Stimulated activated CD4-positive, alpha-beta T cell treated with anti-CD3 and anti-CD28 coated beads, Interleukin-4, amount 100 ng/mL, for 4 hours (primary cell): ENCODE measurements around the gene CAMK1D.
"Not testable (repeated sequence)": the region's sequence is repeated elsewhere in the genome, so short reads cannot be mapped to it uniquely, and the experiment has no call there.

Experiments
- DNase-seq, 2 experiments: peaks; one replicate each; pipeline ENCODE4 v3.0.0-alpha.2; 2020

Gene CAMK1D

DNA sequence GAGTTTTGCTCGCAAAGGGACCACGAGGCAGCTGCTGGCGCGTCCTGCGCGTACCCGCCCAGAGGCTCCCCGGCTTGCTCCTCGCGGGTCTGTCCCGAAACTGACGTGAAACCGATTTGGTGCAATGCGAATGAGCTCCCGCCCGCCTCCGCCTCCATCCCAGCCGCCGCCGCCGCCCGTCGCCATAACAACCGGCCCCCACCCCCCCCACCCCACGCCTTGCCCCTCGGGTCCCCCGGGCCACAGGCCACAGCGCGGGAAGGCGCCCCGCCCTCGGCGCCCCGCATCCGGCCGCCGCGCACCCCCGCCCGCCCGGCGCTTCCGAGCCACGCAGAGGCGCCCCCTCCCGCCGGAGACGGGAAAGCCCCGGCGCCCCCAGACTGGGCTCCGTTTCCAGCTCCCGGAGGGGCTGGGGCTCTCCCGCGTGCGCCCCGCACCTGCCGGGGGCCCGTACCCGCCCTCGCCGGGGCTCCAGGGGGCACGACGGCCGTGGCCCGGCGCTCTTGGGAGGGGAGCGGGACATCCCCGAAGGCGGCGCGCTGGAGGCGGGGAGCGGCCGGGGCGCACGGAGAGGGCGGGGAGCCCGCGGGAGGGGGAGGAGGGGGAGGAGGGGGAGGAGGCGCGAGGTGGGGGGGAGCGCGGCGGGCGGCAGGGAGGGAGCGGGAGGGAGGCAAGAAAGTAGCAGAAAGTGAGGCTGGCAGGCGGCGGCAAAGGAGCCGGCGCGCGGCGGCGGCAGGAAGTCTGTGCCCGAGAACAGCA lies at the start of gene CAMK1D:
TSS of gene CAMK1D (plus strand) at position 678 of the 759 bp plus-strand sequence.
- peak; percentile 82 to 88 for DNase-seq

DNA sequence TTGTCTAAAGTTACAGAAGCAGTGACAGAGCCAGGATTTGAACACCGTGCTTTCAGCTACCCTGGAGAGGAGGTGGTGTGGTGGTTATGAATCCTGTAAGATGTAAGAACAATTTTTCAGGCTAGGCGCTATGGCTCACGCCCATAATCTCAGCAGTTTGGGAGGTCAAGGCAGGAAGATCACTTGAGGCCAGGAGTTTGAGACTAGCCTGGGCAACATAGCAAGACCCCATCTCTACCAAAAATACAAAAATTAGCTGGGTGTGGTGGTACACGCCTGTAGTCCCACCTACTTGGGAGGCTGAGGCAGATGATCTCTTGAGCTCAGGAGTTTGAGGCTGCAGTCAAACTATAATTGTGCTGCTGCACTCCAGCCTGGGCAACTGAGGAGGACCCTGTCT lies 48.3 kb upstream of the CAMK1D start:
- DNase-seq = not testable (repeated sequence)

DNA sequence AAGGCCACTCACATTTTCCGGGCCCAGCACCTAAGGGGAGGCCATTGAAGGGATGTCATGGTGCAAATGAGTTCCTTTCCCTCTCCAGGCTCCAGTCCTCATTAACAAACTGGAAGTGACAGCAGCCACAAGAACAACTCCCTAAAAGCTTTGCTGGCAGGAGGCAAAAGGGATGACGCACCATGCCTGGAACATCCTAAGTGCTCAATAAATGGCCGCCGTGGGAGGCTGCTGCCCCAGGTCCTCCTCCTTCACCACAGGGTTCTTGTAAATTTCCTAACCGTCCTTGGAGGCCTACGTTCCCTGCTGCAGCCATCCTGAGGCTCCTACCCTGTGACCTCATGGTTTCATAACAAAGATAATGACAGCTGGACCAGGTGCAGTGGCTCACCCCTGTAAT lies 41.3 kb upstream of the CAMK1D start:
- no peak for DNase-seq

DNA sequence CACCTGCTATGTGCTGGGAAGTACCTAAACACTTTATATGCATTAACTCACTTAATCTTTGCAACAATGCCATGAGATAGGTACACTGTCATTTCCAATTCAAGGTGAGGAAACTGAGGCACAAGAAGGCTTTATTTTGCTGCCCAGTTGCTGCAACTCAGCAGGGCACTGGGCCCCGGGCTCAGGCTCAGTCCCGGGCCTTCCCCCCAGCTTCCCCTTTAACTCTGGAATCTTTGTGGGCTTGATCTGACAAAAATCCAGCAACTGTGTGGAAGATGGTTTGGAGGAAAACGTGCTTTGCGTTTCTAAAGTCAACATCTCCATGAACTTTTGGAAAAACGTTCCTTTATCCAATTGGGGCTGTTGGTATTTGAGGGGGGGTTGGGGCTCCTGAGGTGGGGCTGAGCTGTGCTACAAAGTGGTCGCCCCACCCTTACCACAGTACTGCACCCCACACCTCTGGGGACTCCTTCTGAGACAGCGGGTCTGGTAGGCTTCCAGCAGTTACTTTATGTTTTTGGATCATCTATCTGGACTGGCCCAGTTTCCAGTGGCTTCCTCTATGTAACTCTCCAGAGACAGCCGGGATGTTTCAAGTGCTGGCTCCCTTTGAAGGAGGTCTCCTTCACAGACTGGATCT lies 40.5 kb upstream of the CAMK1D start:
- no peak for DNase-seq

DNA sequence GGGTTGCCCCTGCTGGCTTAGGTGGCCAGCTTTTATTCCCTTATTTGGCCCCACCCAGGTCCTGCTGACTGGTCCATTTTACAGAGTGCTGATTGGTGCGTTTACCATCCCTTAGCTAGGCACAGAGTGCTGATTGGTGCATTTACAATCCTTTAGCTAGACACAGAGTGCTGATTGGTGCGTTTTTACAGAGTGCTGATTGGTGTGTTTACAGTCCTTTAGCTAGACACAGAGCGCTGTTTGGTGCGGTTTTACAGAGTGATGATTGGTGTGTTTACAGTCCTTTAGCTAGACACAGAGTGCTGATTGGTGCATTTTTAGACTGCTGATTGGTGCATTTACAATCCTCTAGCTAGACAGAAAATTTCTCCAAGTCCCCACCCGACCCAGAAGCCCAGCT lies 39.6 kb upstream of the CAMK1D start:
- DNase-seq = not testable (repeated sequence)

DNA sequence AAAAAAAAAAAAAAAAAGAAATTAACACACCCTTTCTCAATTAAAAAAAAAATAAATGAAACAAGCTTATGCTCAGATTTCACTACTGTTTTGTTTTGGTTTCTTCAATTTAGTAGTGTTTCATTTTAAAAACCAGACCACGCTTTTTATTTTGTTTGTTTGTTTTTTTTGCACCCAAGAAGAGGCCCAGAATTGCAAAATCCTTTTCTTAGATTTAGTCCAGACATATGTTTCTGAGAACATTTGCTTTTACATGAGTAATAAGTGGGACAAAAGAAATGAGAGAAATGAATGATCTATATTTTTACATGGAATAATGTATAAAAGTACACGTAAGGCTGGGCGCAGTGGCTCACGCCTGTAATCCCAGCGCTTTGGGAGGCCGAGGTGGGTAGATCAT lies 34.5 kb upstream of the CAMK1D start:
- no peak for DNase-seq

DNA sequence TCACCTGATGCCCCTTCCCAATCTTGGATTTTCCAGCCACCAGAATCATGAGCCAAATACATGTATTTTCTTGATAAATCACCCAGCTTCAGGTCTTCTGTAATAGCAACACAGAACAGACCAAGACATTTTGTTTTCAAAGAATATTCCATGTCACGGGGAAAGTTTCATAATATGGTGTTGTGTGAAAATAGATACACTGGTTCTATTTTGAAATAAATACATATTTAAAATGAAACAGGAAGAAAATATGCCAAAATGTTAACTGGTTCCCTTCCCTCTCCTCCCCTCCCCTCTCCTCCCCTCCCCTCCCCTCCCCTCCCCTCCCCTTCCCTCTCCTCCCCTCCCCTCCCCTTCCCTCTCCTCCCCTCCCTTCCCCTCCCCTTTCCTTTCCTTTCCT lies 30.3 kb upstream of the CAMK1D start:
- no peak for DNase-seq

DNA sequence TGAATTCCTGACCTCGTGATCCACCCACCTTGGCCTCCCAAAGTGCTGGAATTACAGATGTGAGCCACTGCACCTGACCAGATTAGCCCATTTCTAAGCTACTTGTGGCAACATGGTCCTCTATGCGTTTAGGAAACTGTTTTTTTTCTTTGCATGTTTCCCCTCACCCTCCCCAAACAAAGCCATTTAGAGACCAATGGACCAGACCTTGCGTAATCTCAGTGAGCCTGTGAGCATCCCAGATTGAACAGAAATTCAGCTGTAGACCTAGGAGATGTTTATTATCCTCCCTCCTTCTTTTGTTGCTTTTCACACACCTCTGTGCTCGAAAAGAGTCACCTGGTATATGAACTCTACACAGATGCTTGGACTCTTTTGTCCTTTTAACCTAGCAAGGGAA lies 28.5 kb upstream of the CAMK1D start:
- no peak for DNase-seq

DNA sequence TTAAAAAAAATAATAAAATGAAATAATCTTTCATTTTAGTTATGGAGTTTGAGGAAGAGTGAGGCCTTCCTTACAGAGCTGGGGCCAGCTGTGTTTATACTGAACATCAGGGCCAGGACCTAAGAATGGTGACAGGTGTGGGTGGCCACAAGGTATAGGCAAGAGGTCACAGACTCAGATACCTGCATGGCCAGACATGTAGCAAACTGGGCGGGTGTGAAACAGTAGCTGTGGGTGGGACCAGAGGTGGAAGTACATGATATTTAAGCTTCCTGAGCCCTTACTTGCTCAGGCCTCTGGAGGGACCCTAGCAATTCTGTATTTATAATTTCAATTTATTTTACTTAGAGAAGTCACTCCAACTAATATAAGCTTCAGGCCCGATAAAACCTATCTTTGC lies 27.7 kb upstream of the CAMK1D start:
- no peak for DNase-seq

DNA sequence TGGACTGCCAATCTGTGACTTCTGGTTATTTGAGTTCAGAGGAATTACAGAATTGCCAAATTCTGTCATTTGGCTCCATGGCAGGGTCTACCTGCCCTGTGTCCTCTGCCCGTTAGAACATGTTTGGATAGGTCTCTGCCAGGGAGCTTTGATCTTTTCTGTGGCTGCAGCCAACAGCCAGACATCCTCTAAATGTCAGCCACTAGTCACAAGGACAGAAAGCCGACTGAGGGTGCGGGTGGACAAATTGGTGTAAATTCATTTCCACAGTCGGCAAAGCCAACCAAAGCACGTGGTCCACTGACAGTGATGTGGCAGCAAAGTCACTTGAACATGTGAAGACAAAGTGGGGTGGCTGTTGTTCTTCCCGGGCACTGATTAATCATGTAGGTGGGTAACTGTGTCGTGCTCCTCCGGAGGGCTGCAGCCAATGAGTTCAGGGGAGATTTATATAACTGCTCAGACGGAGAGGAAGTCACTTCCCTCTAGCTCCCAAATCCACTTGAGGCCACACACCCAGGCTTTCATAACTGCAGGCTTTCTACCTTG lies 26.7 kb upstream of the CAMK1D start:
- DNase-seq = no peak

DNA sequence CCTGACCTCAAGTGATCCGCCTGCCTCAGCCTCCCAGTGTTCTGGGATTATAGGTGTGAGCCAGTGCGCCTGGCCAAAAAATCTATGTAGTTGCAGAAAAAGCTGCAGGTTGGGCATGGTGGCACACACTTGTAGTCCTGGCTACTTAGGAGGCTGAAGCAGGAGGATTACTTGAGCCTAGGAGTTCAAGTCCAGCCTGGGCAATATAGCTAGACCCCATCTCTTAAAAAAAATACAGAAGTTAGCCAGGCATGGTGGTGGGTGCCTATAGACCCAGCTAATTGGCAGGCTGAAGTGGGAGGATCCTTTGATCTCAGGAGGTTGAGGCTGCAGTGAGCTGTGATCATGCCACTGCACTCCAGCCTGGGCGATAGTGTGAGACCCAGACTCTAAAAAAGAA lies 24.8 kb upstream of the CAMK1D start:
- DNase-seq = no peak

DNA sequence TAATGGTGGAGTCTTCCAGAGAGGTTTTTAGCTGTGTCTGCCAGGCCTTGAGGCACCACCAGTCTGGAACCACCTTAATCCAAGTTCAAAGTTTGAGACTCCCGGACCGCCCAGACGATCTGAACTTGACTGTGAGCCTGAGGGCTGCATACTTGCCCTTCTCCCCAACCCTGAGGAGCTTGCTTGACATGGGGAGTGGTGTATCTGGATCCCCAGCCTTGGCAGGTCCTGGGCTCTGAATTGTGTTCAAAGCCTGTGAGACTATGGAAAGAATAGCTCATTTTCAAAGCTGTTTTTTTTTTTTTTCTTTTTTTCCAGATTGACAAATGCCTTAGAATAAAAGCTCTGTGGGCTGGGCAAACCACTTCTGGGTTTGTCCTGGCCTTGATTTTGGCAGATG lies 22.3 kb upstream of the CAMK1D start:
- no peak for DNase-seq

DNA sequence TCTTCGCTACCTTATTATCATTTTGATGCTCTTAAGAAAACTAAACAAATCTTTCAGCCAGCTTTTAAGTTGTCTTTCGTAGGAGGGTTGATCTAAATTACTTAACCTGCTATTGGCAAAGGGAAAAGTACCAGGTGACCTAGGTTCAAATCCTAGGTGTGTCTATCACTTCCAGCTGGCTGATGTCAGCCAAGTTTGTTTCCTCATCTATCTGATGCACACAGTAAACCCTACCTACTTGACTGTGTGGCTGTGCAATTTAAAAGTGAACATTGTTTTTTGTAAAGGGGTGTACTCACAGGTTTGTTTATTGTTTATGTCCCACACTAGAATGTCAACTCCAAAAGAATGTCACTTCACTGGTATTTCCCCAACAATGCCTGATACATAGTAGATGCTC lies 21.9 kb upstream of the CAMK1D start:
- no peak for DNase-seq

DNA sequence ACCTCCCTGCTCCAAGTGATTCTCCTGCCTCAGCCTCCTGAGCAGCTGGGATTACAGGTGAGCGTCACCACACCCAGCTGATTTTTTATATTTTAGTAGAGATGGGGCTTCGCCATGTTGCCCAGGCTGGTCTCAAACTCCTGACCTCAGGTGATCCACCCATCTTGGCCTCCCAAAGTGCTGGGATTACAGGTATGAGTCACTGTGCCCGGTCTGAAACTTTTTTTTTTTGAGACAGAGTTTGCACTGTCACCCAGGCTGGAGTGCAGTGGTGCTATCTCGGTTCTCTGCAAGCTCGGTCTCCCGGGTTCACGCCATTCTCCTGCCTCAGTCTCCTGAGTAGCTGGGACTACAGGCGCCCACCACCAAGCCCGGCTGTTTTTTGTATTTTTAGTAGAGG lies 21.0 kb upstream of the CAMK1D start:
- not testable (repeated sequence) for DNase-seq

DNA sequence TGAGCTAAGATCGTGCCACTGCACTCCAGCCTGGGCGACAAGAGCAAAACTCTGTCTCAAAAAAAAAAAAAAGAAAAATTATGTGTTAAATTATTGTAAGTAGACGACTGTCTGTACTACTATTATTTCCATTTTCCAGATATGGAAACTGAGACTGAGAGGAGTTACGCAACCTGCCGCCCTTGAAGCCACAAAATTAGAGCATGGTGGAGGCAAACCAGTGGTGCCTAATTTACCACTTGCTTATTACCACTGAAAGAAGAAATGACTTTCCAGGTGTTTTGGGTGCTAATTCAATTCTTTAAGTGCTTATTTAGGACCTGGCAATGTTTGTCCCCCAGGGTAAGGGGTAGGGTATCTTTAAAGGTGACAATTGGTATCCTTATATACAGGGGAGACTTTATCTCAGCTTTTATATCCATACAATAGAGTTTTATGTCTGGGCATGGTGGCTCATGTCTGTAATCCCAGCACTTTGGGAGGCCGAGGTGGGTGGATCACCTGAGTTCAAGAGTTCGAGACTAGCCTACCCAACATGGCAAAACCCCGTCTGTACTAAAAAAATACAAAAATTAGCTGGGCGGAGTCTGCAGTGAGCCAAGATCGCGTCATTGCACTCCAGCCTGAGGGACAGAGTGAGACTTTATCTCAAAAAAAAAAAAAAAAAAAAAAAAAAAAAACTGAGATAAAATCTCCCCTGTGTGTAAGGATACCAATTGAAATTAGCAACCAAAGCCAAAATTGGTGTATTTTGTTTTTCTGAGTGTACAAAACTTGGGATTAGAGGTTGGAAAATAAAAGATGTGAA lies 16.6 kb upstream of the CAMK1D start:
- DNase-seq = no peak

DNA sequence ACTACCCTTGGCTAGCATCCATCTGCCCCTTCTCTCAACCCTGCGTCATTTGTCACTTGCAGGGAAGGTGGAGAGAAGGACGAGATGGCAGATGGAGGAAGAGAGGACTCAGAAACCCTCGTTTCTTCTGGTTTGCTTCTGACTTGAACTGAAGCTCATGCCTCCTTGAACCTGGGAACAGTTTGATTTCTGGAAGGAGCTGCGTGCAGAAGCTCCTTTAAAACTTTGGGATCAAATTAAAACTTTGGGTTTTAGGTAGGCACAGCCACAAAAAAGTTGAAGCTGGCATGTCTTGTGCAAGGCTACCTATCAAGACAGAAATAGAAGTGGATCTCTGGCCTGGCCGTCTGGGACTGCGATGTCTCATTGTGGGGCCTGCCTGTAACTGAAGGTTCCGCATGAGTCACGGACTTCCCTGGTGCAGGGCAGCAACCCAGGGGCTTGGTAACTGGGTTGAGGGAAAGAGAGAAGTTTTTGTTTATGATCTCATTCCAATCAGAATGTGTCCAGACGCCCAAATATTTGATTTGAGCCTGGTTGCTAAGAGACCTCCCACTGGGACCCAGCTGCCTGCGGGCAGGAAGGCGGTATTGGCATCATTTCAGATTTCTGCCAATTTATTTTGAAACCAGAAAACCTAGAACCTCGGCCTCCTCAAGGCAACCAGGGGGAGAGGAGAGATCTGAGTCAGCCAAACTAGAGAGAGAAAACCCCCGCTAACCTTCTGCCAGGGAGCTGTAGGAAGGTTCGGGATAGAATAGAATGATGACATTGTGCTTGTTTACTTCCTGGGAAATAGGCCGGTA lies 15.8 kb upstream of the CAMK1D start:
- peak in 1 of 2 experiments; percentile 12 for DNase-seq

DNA sequence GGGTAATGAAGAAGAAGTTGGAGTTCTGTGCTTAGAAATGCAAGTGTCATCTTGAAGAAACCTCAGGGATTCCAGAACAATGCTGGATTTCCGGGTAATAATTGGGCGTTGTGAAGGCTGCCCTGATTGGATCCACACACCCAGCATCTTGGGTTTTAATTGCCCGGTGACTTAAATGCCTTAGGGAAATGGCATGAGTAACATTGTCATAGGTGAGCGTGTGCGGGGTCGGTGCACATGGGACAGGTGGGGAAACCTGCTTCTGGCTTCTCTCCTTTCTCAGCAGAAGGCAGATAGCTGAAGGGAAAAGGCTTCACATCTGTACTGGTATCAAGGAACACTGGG lies 15.2 kb upstream of the CAMK1D start:
- no peak for DNase-seq

DNA sequence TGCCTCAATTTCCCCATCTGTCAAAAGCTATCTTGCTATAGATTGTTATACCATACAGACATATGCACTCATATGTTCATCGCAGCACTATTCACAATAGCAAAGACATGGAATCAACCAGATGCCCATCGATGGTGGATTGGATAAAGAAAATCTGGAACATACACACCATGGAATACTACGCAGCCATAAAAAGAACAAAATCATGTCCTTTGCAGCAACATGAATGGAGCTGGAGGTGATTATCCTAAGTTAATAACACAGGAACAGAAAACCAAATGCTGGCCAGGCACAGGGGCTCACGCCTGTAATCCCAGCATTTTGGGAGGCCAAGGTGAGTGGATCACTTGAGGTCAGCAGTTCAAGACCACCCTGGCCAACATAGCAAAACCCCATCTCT lies 14.2 kb upstream of the CAMK1D start:
- DNase-seq = not testable (repeated sequence)

DNA sequence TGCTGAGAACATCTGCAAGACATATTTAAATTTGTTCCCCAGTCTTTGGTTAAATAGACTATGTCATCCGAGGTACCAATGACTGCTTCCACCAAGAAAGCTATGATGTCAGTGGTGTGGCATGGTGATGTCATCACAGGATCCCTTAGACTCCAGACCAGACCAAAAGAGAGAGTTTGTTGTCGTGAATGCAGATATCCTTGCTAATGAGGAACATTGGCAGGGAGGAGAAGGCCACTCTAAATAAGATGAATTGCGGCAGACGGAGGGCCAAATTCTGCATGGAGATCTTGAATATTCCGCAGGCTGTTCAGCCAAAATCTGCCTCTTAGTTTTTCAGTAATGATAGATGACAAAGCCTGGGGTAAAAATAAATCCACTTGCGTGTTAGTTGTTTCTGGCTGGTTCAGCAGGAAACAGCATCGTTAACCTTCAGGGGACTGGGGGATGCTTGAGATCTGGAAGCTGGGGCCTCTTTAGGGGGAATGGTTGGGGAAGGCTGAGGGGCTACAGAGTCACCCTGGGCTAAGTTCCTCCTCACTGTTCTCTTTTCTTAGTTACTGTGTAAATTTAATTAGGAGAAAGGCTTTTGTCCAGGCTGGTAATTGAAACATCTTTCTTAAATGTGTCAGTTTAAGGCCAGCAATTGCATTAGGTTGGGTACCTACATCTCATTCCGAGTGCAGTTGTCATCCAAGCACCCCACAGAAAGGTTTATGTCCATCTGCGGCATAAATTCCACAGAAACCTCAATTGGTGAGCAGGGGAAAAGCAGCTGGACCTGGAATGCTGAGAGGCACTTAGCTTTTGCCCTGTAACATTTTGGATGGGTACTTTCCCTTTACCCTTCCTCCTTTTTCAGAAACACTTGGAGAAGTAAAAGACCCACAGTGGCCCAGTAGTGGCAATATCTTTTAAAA lies 11.6 kb upstream of the CAMK1D start:
- DNase-seq = no peak

DNA sequence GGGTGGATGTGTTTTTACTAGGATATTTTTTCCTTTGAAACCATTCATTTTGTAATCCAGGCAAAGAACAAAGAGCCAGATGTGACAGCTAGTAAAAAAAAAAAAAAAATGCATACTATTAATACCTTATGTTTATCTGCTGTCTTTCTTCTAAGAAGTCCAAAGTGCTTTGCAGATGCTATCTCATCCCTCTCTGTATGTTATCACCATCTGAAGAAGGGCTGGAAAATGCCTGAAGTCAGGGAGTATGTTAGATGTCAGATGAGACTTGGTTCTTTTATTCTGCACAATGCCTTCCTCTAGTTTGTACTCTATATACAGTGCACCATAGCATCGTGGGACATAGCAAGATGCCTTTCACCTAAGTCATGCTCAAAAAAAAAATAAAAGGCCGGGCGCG lies 10.4 kb upstream of the CAMK1D start:
- no peak for DNase-seq

DNA sequence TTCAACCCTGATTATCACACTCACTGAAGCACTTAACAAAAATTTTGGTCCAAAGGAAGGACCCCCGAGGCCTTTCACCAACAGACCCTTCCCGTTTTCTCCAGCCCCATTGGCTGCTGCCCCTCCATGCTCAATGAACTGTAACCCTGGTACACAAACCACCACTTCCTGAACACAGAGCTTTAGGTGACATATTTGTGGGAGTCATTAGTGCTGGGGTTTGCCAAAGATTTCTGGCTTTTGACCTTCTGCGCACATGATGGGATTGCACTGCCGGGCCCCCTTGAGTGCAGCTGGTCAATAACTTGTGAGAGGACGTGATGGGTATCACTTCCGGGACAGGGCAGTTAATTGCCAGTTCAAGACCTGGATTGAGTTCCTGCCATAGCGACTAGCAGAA lies 9.0 kb upstream of the CAMK1D start:
- no peak for DNase-seq

DNA sequence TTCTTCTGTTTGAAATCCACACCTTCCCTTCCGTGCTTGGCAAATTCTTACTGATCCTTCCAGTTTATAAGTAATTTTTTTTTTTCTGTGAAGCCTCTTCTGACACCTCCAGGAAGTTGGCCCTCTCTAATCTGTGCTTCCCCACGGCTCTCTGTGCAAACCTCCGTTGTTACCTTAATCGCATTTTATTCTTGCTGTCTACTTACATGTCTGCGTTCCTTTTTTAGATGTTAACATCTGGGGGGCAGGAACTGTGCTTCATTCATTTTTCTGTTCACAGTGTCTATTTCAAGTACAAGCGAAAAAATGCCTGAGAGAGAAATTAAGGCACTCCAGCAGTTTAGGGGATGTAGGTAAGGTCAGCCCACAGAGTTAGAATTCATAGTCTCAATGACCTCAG lies 8.4 kb upstream of the CAMK1D start:
- no peak for DNase-seq
